Activated naive CD8-positive, alpha-beta T cell treated with anti-CD3 and anti-CD28 coated beads, Interleukin-2, amount 50 U/mL, for 16 hours (primary cell): ENCODE results near the gene PYGO2.

ENCODE experiments used
- DNase-seq: peaks from one replicate; pipeline ENCODE4 v3.0.0-alpha.2; 2020; ENCODE audit warnings: low read depth, low spot score

PYGO2 gene, protein sequence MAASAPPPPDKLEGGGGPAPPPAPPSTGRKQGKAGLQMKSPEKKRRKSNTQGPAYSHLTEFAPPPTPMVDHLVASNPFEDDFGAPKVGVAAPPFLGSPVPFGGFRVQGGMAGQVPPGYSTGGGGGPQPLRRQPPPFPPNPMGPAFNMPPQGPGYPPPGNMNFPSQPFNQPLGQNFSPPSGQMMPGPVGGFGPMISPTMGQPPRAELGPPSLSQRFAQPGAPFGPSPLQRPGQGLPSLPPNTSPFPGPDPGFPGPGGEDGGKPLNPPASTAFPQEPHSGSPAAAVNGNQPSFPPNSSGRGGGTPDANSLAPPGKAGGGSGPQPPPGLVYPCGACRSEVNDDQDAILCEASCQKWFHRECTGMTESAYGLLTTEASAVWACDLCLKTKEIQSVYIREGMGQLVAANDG

DNA sequence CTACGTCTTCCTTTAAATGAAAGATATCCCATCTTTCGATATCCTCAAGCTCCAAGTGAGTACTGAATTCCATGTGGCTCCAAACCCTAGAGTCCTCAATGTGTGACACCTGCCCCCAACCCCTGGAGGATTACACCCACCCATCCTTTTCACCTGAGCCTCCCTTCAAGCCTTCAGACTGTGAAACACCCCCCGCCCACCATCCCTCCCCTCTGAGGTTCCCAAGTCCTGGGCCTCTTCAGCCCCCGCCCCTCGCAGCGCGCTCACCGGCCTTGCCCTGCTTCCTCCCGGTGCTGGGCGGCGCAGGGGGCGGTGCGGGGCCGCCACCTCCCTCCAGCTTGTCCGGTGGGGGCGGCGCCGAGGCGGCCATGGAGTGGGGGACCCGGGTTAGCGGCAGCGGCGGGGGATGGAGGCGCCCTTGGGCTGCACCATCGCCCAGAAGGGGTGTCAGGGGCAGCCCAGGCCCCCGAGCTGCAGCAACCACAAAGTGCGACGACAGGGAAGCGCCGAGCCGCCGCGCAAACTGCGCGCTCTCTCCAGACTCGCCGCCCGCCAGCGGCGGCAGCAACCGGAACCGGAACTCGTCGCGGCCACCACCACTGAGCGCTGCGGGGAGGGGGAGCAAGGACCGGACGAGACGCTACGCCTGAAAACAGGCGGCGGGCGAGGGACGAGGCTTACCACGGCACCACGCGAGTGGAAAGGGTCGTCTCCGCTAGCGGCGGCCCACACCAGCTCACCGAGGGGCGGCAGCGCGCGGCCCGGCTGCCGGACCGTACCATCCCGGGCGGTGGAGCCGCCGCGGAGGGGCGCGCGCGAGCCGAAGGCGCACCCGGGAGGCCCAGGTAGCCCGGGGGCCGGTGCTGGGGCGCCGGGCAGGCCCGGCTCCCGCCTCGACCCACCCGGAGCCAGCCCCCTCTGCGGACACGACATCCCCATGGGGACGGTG lies at the start of gene PYGO2:
PYGO2 (minus strand) TSS at position 576 of the 949 bp plus-strand sequence; CDS start at position 370, 206 bp downstream.
- peak; percentile 64 for DNase-seq

- DNase-seq: no peak
Measured at GRCh38 chr1:155011004-155011416, 49.4 kb upstream of the PYGO2 start.

- no peak for DNase-seq
Measured at GRCh38 chr1:155010211-155010918, 48.8 kb upstream of the PYGO2 start.

GRCh38 chr1:155009742-155010141 lies 48.2 kb upstream of the PYGO2 start:
- DNase-seq: no peak

- DNase-seq: no peak
Measured at GRCh38 chr1:155009221-155009711, 47.7 kb upstream of the PYGO2 start.

GRCh38 chr1:155008015-155008941 lies 46.7 kb upstream of the PYGO2 start:
- no peak for DNase-seq

- DNase-seq: no peak
Measured at GRCh38 chr1:155007251-155007828, 45.8 kb upstream of the PYGO2 start.

DNA sequence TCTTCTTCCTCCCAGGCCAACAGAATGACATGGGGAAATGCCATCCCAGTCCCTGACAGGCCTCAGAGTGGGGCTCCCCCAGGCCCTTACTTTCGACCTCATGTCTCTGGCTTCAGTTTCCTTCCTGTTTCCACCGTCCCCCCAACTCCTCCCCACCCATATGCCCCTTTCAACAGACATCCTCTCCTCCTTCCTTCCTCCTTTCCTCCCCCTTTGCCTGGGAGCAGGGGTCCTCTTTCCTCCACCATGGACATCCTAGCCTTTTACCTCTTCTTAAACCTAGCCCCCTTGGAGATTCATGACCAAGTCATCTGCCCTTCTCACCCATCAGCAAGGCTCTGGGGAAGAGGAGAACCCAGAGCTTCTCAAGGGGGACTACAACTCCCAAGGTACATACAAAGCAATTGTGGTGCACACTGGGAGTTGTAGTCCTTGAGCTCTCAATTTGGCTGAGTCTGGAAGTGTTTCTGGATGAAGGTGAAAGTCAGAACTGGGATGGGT lies 45.1 kb upstream of the PYGO2 start:
- no peak for DNase-seq

DNA sequence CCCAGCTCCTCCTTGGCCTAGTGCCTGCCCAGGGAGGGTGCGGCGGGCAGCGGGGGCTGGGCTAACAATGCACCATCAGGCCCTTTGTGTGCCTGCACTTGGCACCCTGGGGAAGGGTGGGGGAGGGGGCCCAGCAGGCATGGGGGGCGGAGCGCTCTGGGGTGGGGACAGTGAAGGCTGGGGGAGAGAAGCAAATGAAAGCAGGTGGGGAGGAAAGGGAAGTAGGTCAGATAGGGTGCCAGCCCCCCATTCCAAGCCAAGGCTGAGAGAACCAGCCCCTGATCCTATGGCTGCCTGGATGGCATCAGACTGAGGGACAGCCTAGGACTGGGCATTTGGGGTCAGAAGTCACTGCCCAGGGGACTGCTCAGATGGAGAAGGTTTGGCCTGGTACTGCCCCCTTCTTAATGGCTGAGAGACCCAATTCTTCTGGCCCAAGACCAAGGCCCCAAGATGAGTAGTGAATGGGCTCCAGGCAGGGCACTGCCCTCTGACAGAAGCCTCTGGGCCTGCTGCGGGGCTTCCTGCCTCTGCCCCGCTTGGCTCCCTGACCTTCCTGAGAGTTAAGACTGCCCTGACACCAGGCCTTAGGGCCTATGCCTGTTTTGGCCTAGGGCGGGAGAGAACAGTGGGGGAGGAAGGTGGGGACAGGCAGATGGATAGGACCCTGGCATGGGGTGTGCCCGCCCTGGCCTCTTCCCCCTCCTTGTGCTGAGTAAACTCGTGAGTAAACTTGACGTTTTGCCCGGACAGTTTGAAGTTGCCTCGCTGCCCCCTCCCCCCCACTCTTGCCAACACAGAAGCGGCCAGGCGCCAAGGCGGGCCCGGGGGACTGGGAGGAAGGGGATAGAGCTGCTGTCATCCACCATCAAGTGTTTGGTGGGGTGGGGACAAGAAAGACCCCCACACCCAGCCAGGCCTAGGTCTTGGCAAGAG lies 43.8 kb upstream of the PYGO2 start:
- no peak for DNase-seq

DNA sequence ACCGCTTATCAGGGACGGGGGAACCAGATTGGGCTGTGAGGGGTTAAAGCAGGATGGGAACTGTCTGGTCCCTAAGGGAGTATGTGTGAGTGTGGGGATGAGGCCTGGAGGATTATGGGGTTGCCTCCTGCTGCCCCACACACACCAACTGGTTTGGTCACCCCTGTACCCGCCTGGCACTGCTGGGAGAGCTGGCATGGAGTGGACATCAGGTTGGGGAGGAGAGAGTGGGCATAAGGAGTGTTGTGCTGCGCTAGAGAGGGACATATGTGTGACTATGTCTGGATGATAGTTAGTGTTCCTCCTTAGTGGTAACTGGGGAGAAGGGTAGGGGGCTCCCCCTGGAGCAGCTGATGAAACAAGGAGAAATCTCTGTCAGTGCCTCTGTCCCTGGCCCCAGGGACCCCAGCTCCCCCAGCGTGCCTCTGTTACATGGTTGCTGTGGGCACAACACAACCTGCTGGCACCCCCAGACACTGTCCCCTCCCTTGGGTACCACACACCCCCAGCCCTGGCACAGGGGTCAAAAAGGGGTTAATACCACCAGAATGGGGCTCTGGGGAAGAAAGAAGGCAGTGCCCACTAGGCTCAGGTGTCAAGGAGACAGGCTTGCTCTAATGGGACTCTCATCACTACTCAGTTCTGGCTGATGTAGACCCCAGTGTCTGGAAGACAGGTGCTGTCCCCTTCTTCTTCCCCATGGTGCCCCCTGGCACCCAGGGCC lies 42.9 kb upstream of the PYGO2 start:
- no peak for DNase-seq

GRCh38 chr1:155003766-155004351 lies 42.3 kb upstream of the PYGO2 start:
- no peak for DNase-seq

GRCh38 chr1:155003227-155003765 lies 41.7 kb upstream of the PYGO2 start:
- DNase-seq: no peak

DNA sequence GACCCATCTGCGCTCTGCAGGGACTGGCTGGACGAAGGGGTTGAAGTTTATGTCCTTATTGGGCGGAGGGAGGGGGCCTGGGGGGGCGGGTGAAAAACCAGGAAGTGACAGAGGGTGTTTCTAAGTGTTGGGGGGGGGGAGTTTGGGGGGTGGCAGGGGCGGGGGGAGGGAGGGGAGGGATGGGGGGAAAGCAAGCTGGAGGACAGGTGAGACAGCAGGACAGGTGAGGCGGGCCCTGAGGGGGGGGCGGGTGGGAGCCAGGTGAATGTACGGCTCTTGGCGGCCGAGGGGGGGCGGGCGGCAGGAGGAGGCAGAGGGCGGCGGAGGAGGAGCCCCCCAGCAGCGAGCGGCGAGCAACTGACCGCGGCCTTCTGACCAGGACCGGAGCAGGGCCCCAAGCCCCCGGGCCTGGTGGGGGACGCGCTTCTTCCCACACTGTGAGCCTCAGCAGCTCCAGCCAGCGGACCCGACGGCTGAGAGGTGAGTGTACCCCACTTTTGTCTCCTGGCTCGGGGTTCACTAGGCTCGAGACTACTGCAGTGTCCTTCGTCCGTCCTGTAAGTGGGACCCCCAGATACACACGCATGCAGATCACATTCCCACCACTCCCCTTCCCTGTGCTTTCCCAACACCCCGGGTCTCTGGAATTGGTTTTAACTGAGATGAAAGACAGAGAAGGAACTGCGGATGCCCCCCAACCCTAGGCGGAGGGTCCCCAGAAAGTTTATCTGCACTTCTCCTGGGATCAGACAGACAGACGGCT lies 41.1 kb upstream of the PYGO2 start, which contains the start of gene ZBTB7B:
ZBTB7B (plus strand) TSS at position 339 of the 763 bp plus-strand sequence. CDS start 11,859 bp downstream, outside the sequence.
- DNase-seq: no peak

GRCh38 chr1:155001675-155002463 lies 40.3 kb upstream of the PYGO2 start:
- peak; percentile 98 for DNase-seq

GRCh38 chr1:155001425-155001674 lies 39.8 kb upstream of the PYGO2 start:
- DNase-seq: no peak
